MCF 10A (cell line): ENCODE measurements around the gene NCKAP1. TPM values are rescaled to one million over a fixed set of nuclear protein-coding genes. Genes with fewer than 3 reads are reported as not detected.
A peak's percentile ranks its signal among the peaks of the same experiment; 100 is the strongest.

Experiments used
- BruUV-seq: library from RNA; stranded (reverse); fragments of 400-500 nt; replicated peaks from 2 replicates; lab custom pipeline; 2021; lab: Mats Ljungman, UMichigan
- CTCF ChIA-PET: fragments of 300-600 bp; sonication (Branson Sonifier 250); formaldehyde crosslinking; extraction: SDS; loops from one replicate; lab custom pipeline; 2021; ENCODE audit warnings: antibody characterized with exemption, inconsistent platforms; lab: Yijun Ruan, JAX
- POLR2A ChIA-PET: fragments of 300-600, 350-650 bp; sonication (Branson Sonifier 250); formaldehyde crosslinking; extraction: SDS; loops from one replicate; lab custom pipeline; 2020; ENCODE audit warnings: antibody characterized with exemption, inconsistent platforms; lab: Yijun Ruan, JAX
- DNase-seq: peaks from one replicate; pipeline ENCODE4 v3.0.0-alpha.2; 2018; ENCODE audit not compliant: unreplicated experiment
- H3K27ac Mint-ChIP-seq: one replicate; pipeline ENCODE4 v1.8.0; 2022; ENCODE audit warnings: mild to moderate bottlenecking, low read depth, mixed read lengths; ENCODE audit not compliant: unreplicated experiment
- H3K27me3 Mint-ChIP-seq: one replicate; pipeline ENCODE4 v1.8.0; 2022; ENCODE audit warnings: mixed read lengths; ENCODE audit not compliant: insufficient read depth, unreplicated experiment
- H3K36me3 Mint-ChIP-seq: one replicate; pipeline ENCODE4 v1.8.0; 2022; ENCODE audit warnings: mild to moderate bottlenecking, moderate library complexity, mixed read lengths; ENCODE audit not compliant: insufficient read depth, unreplicated experiment
- H3K4me1 Mint-ChIP-seq: one replicate; pipeline ENCODE4 v1.8.0; 2022; ENCODE audit warnings: mixed read lengths; ENCODE audit not compliant: insufficient read depth, unreplicated experiment
- H3K4me3 Mint-ChIP-seq: one replicate; pipeline ENCODE4 v1.8.0; 2022; ENCODE audit warnings: mild to moderate bottlenecking, moderate library complexity, mixed read lengths; ENCODE audit not compliant: unreplicated experiment
- H3K9me3 Mint-ChIP-seq: one replicate; pipeline ENCODE4 v1.8.0; 2022; ENCODE audit warnings: mixed read lengths; ENCODE audit not compliant: unreplicated experiment
- intact Hi-C: fragments of 100-400 bp; cut with micrococcal nuclease; formaldehyde crosslinking; loops from 2 replicates; pipeline ENCODE4 v1.14.1; 2022
- total RNA-seq: library from RNA; stranded (reverse); gene quantifications from 2 replicates; pipeline ENCODE4 v1.2.3, GENCODE V29; 2022
- TF ChIP-seq, protein P1 (sequence below): fragments of 200-600 bp; IDR thresholded peaks from one replicate; pipeline ENCODE4 v1.8.0; 2022; ENCODE audit warnings: antibody characterized with exemption, mild to moderate bottlenecking; ENCODE audit not compliant: unreplicated experiment

Gene NCKAP1
- total RNA-seq, 1 experiment from 2014 or later: 160 TPM

DNA sequence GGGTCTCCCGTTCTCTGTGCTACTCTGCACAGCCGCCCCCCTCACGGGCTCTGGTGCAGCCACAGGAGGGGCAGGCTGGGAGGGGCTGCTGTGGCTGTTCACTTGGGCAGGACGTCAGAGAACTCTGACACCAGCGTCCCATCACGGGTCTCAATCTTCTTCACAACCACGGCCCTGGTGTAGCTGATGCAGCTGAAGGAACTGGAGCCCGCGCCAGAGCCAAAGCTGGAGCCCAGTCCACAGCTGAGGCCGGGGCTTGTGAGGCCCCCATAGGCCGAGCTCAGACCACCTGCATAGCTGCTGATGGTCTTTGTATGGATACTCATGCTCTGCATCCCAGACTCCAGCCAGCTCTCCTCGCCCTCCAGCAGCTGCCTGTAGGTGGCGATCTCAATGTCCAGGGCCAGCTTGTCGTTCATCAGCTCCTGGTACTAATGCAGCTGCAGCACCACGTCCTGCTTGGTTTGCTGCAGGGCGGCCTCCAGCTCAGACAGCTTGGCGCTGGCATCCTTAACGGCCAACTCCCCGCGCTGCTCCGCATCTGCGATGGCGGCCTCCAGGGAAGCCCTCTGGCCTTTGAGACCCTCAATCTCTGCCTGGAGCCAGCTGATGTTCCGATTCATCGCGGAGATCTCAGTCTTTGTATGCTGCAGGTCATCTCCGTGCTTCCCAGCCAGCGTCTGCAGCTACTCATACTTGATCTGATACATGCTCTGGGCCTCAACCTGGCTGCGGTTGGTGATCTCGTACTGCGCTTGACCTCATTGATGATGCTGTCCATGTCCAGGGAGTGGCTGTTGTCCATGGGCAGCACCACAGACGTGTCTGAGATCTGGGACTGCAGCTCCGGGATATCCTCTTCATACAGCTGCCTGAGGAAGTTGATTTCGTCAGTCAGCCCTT is 32.9 kb upstream of the NCKAP1 start:
- H3K27ac Mint-ChIP-seq: no peak overlapping the region

DNA sequence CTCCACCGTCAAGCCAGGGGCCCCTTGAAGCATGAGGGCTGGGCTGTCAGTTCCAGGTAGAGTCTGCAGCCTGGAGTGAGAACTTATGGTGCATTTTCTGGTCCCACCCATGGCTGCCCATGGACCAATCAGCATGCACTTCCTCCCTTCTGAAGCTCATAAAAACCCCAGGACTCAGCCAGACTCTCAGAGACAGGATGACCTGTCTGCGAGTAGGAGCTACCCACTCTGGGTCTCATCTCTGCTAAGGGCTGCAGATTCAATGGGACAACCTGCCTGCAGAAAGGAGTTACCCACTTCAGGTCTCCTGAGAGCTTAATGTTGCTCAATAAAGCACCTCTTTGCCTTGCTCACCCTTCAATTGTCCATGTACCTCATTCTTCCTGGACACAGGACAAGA is 30.9 kb upstream of the NCKAP1 start:
- Mint-ChIP-seq H3K4me1 (no peaks in the 10 kb centered on the region), H3K27ac (no peak overlapping the region), H3K36me3 (no peaks in the 10 kb centered on the region), H3K9me3 (no peaks in the 10 kb centered on the region), H3K27me3 (no peaks in the 10 kb centered on the region), H3K4me3 (no peak overlapping the region)
- CTCF ChIA-PET: interaction anchor here (0.9 to 1.4 kb wide), 2 partner anchors 10 kb away, joined by 4 to 5 read pairs; no protein-coding TSS in a partner anchor
- POLR2A ChIA-PET: interaction anchor here (1.0 to 6.2 kb wide), 2 partner anchors 10 to 28 kb away, joined by 3 to 47 read pairs; partner anchors contain the start of gene DUSP19
- intact Hi-C loops: no loop called here
- no TSS peak for BruUV-seq
- TF ChIP-seq, protein P1, sequence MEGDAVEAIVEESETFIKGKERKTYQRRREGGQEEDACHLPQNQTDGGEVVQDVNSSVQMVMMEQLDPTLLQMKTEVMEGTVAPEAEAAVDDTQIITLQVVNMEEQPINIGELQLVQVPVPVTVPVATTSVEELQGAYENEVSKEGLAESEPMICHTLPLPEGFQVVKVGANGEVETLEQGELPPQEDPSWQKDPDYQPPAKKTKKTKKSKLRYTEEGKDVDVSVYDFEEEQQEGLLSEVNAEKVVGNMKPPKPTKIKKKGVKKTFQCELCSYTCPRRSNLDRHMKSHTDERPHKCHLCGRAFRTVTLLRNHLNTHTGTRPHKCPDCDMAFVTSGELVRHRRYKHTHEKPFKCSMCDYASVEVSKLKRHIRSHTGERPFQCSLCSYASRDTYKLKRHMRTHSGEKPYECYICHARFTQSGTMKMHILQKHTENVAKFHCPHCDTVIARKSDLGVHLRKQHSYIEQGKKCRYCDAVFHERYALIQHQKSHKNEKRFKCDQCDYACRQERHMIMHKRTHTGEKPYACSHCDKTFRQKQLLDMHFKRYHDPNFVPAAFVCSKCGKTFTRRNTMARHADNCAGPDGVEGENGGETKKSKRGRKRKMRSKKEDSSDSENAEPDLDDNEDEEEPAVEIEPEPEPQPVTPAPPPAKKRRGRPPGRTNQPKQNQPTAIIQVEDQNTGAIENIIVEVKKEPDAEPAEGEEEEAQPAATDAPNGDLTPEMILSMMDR: no peak
- no peak for DNase-seq

More for the DNA sequence above, 32.9 kb upstream of the NCKAP1 start:
- BruUV-seq: no TSS peak
- TF ChIP-seq, protein P1: no peak
- no peak overlapping the region for H3K4me3 Mint-ChIP-seq
- no peaks in the 10 kb centered on the region for H3K9me3 Mint-ChIP-seq
- POLR2A ChIA-PET: interaction anchor here (0.6 kb wide), 1 partner anchor 36 kb away, joined by 3 read pairs; no protein-coding TSS in a partner anchor
- intact Hi-C loops: no loop called here
- CTCF ChIA-PET: interaction anchor here (0.7 kb wide), 1 partner anchor 11 kb away, joined by 3 read pairs; no protein-coding TSS in a partner anchor
- no peaks in the 10 kb centered on the region for H3K36me3 Mint-ChIP-seq
- H3K4me1 Mint-ChIP-seq: no peaks in the 10 kb centered on the region
- H3K27me3 Mint-ChIP-seq: no peaks in the 10 kb centered on the region
- DNase-seq: peak; percentile 8

DNA sequence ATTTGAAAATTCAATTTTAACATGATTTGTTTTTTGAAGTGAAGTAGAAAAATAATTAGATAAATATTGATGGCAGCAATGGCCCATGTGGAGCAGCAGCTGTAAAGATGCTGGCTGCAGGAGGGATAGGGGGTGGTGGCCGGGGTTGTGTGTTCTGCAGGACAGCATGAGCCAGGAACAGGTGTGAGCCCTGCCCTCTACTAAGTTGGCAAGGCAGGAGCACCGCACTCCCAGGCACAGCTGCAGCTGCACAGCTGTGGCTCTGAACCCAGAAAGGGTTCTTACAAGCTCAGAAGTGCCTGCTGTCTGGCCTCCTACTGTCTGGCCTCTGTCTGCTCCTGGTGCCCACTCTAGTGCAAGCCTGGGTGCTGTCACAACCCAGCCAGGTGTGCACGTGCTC is 30.3 kb upstream of the NCKAP1 start:
- ChIA-PET POLR2A (interaction anchor here (1.0 to 6.2 kb wide), 2 partner anchors 10 to 27 kb away, joined by 3 to 47 read pairs; partner anchors contain the start of gene DUSP19), CTCF (interaction anchor here (0.6 to 0.9 kb wide), 3 partner anchors 11 to 56 kb away, joined by 3 to 4 read pairs (median 4); no protein-coding TSS in a partner anchor)
- TF ChIP-seq, protein P1: no peak
- no peaks in the 10 kb centered on the region for H3K9me3 Mint-ChIP-seq
- no peaks in the 10 kb centered on the region for H3K4me1 Mint-ChIP-seq
- BruUV-seq: no TSS peak
- H3K4me3 Mint-ChIP-seq: no peak overlapping the region
- intact Hi-C loops: no loop called here
- no peak overlapping the region for H3K27ac Mint-ChIP-seq
- no peak for DNase-seq
- H3K36me3 Mint-ChIP-seq: no peaks in the 10 kb centered on the region
- no peaks in the 10 kb centered on the region for H3K27me3 Mint-ChIP-seq

DNA sequence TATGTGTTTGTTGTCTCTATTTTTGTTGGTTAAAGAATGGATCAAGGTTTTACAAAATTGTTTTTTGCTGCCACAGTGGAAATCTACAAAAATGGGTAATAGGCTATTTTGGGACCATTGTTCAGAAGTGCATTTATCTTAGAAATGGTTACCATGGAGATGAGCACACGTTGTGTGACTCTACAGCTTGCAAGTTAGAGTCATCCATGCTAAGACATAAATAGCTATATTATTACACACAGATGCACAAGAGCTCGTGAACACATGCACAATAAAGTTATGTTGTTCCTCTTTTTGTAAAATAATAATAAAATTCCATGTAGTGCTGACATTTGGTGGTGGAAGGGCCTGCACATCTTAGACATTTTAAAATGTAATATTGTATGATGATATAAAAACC is 24.8 kb upstream of the NCKAP1 start:
- Mint-ChIP-seq H3K4me1 (peaks cover 11% of the 10 kb centered on the region), H3K27ac (no peak overlapping the region), H3K36me3 (no peaks in the 10 kb centered on the region), H3K27me3 (no peaks in the 10 kb centered on the region), H3K9me3 (no peaks in the 10 kb centered on the region), H3K4me3 (no peak overlapping the region)
- ChIA-PET CTCF (interaction anchor here (0.9 kb wide), 1 partner anchor 9 kb away, joined by 5 read pairs; no protein-coding TSS in a partner anchor), POLR2A (interaction anchor here (0.6 to 2.2 kb wide), 3 partner anchors 14 to 23 kb away, joined by 3 to 8 read pairs (median 4); partner anchors contain the start of gene DUSP19)
- intact Hi-C loops: no loop called here
- TF ChIP-seq, protein P1: no peak
- peak; percentile 13 for DNase-seq
- BruUV-seq: no TSS peak
